ENCODE data around the gene SMC4.

SMC4 gene

DNA sequence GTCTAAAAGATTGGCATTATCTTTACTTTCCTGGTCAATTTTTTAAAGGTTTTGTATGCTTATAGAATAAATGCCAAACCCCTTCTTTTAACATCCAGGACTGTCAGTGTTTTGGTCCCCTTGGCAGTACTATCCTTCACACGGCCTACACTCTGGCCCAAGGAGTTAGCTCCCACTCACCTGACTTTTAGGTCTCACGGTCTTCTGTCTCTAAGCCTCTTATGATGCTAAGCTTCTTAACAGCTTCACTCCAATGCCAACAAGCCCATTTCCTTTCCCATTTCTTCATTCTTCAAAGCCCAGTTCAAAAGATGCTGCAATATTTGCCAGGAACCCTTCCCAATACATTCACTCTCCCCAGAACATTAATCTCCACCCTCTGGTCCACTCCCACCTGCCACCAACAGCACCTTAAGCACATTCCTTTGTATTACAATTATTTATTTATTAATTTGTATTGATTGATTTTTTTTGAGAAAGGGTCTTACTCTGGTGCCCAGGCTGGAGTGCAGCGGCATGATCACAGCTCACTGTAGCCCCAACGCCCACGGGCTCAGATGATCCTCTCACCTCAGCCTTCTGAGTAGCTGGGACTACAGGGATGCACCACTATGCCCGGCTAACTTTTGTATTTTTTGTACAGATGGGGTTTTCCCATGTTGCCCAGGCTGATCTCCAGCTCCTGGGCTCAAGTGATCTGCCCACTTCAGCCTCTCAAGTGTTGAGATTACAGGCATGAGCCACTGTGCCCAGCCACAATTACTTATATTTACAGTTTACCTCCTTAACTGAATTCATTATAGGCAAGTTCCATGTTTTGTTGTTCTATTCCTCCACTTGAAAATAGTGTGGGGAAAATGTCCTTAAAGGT is 28.2 kb upstream of the SMC4 start:
- TF ChIP-seq, protein P1, sequence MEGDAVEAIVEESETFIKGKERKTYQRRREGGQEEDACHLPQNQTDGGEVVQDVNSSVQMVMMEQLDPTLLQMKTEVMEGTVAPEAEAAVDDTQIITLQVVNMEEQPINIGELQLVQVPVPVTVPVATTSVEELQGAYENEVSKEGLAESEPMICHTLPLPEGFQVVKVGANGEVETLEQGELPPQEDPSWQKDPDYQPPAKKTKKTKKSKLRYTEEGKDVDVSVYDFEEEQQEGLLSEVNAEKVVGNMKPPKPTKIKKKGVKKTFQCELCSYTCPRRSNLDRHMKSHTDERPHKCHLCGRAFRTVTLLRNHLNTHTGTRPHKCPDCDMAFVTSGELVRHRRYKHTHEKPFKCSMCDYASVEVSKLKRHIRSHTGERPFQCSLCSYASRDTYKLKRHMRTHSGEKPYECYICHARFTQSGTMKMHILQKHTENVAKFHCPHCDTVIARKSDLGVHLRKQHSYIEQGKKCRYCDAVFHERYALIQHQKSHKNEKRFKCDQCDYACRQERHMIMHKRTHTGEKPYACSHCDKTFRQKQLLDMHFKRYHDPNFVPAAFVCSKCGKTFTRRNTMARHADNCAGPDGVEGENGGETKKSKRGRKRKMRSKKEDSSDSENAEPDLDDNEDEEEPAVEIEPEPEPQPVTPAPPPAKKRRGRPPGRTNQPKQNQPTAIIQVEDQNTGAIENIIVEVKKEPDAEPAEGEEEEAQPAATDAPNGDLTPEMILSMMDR (IDR thresholded peaks at IDR 0.05; ENCODE audit: control extremely low read depth, extremely low read depth, low read depth, missing control alignments): no peak
- CTCF ChIA-PET: interaction anchor here (1.2 to 1.4 kb wide), 3 partner anchors 10 to 42 kb away, joined by 3 to 5 read pairs (median 4); no protein-coding TSS in a partner anchor
- POLR2A ChIA-PET: no interaction called here
- DNase-seq (ENCODE audit: extremely low spot score): no peak

DNA sequence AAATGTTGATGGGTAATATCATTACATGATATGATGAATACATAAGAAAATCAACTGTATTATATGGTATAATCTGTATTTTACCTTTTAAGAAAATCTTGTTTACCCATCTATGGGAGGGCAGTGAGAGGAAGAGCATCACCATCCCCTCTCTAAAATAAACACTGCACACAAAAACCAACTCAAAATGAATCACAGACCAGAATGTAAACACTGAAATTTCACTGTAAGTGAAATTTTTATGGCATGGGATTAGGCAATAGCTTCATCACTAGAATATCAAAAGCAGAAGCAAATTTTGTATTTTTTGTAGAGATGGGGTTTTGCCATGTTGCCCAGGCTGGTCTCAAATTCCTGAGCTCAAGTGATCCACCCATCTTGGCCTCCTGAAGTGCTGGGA is 26.7 kb upstream of the SMC4 start:
- DNase-seq (ENCODE audit: extremely low spot score): no peak
- POLR2A ChIA-PET: no interaction called here
- CTCF ChIA-PET: no interaction called here
- TF ChIP-seq, protein P1 (IDR thresholded peaks at IDR 0.05; ENCODE audit: control extremely low read depth, extremely low read depth, low read depth, missing control alignments): no peak

DNA sequence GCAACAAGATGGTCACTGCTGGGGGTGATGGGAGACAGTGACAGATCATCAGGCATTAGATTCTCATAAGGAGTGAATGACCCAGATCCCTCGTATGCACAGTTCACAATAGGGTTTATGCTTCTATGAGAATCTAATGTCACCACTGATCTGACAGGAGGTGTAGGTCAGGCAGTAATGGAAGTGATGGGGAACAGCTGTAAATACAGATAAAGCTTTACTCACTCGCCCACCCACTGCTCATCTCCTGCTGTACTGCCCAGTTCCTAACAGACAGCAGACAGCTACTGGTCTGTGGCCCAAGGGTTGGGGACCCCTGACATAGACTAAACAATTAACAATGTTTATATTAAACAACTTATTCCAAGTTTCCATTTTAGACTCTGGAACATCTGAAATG is 25.8 kb upstream of the SMC4 start:
- ChIA-PET CTCF (no interaction called here), POLR2A (no interaction called here)
- DNase-seq (ENCODE audit: extremely low spot score): no peak
- TF ChIP-seq, protein P1 (IDR thresholded peaks at IDR 0.05; ENCODE audit: control extremely low read depth, extremely low read depth, low read depth, missing control alignments): no peak

- TF ChIP-seq, protein P1 (IDR thresholded peaks at IDR 0.05; ENCODE audit: control extremely low read depth, extremely low read depth, low read depth, missing control alignments): no peak
- ChIA-PET CTCF (interaction anchor here (1.0 to 1.1 kb wide), 2 partner anchors 18 to 39 kb away, joined by 3 to 4 read pairs; no protein-coding TSS in a partner anchor), POLR2A (no interaction called here)
- no peak for DNase-seq (ENCODE audit: extremely low spot score)
These were observed 25.0 kb upstream of the SMC4 start for GRCh38 chr3:160374472-160374871.

DNA sequence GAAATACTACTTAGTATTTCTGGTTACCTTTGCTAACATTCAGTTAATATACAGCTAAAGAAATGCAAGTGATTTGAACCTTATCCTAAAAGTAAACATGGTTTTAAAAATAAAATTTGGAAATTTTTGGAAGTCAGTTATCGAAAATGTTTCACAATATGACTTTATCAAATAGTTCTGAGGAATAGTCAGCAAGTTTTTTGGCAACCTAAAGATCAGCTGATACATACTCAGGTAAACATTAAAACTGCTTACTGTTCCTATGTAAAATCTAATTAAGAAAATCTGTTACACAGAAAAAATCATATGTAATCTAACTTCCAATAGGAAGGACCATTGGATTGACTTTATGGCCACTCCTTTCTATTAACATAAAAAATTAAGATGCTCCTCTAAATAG is 24.5 kb upstream of the SMC4 start:
- CTCF ChIA-PET: interaction anchor here (1.0 to 1.1 kb wide), 2 partner anchors 18 to 38 kb away, joined by 3 to 4 read pairs; no protein-coding TSS in a partner anchor
- TF ChIP-seq, protein P1 (IDR thresholded peaks at IDR 0.05; ENCODE audit: control extremely low read depth, extremely low read depth, low read depth, missing control alignments): no peak
- POLR2A ChIA-PET: no interaction called here
- no peak for DNase-seq (ENCODE audit: extremely low spot score)

GRCh38 chr3:160376681-160377080 is 22.8 kb upstream of the SMC4 start:
- TF ChIP-seq, protein P1 (IDR thresholded peaks at IDR 0.05; ENCODE audit: control extremely low read depth, extremely low read depth, low read depth, missing control alignments): no peak
- ChIA-PET POLR2A (no interaction called here), CTCF (interaction anchor here (1.1 kb wide), 1 partner anchor 9 kb away, joined by 4 read pairs; no protein-coding TSS in a partner anchor)
- no peak for DNase-seq (ENCODE audit: extremely low spot score)
